ENCODE data around the gene PTPRJ. TPM values are rescaled to one million over a fixed set of nuclear protein-coding genes. Genes with fewer than 3 reads are reported as not detected.

Gene PTPRJ
- total and polyA plus RNA-seq, 2 of the 13 experiments (the other 11 are each of a cell fraction or from before 2014, with no cell fraction given) = 1.0 to 1.2 TPM

DNA sequence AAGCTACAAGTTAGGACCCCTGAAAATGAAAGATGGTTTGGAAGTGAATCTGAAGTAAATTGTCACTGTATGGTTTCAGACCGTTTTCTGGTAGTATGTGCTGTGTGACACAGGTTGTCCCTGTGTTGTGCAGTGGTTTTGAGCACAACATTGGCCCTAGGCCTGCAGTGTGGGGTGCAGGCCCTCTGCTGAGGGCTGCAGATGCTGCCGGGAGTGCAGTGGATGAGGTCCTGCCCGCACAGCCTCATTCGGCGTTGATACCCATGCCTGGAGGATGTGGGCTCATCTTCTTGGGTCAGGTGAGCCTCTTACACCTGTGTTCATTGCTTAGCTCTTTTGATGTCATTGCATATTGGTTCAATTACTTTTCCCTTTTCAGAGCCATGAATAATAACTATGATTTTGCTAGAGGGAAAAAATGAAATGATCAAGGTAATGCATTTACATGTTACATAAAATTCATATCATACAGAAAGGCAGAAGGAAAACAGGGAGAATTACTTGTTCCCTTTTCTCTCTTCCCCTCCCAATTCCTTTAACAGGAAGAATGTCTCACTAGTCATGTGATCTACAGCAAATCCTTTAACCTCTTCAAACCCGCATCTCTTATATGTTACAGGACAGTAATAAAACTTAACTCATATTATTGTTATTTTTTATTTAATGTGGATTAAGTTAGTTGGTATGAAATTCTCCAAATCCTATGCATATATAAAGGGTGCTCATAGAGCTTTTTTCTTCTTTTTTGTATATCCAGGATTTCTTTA, 48.7 kb downstream of the PTPRJ start (continued):
- TF ChIP-seq, protein P1, sequence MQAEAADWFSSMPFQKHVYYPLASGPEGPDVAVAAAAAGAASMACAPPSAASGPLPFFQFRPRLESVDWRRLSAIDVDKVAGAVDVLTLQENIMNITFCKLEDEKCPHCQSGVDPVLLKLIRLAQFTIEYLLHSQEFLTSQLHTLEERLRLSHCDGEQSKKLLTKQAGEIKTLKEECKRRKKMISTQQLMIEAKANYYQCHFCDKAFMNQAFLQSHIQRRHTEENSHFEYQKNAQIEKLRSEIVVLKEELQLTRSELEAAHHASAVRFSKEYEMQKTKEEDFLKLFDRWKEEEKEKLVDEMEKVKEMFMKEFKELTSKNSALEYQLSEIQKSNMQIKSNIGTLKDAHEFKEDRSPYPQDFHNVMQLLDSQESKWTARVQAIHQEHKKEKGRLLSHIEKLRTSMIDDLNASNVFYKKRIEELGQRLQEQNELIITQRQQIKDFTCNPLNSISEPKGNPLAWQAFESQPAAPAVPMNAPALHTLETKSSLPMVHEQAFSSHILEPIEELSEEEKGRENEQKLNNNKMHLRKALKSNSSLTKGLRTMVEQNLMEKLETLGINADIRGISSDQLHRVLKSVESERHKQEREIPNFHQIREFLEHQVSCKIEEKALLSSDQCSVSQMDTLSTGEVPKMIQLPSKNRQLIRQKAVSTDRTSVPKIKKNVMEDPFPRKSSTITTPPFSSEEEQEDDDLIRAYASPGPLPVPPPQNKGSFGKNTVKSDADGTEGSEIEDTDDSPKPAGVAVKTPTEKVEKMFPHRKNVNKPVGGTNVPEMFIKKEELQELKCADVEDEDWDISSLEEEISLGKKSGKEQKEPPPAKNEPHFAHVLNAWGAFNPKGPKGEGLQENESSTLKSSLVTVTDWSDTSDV (CRISPR knock-in tag; IDR thresholded peaks at IDR 0.05) = no peak
- no peak for TF ChIP-seq PAWR (CRISPR knock-in tag; IDR thresholded peaks at IDR 0.05; ENCODE audit: borderline replicate concordance)

DNA sequence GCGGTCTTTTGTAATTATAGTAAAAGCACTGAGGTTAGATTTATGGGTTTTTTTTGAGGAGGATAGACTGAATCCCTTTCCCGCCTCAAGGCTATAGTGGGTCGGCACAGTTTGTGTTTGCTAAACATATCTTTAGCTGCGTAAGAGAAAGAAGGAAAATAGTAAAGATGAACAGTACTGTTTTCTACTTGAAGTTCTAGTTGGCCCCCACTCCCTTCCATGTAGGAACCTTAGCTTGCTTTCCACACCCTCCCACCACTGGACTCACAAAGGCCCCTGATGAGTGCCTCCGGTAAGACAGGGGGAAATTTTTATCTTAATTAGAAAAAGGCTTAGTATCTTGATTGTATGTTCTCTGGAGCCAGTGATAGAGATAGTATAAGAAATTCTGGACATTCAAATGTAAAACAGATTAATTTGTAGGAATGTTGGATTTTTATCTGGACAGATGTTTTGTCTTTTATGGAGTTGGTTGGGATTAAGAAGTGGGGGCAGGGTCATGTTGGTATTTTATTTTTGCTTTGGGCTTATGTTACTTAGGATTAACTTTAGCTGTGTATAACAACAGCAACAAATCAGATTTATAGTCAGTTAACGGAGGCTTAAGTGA, 49.4 kb downstream of the PTPRJ start:
- FAIRE-seq (no peak), ATAC-seq (no peak), DNase-seq (ENCODE audit: low spot score) (no peak)
- H3K79me2 ChIP-seq (ENCODE audit: insufficient read depth, low read length) = no peaks in the 10 kb centered on the region
- no peak overlapping the region for H3K9ac ChIP-seq (ENCODE audit: insufficient read depth, low read depth, low read length)
- POLR2A ChIA-PET = no interaction called here
- H2AFZ ChIP-seq (ENCODE audit: low read length) = no peak overlapping the region
- no peaks in the 10 kb centered on the region for H3K27me3 ChIP-seq (ENCODE audit: control insufficient read depth in 1 of 2, insufficient read depth in 2 of 2, low read length in 2 of 2)
- intact Hi-C loops (cut with micrococcal nuclease; ENCODE audit: unreplicated experiment) = no loop called here
- in situ Hi-C loops (cut with HindIII; ENCODE audit: extremely low pct_ligation_motif_present, low pct_unique_long_range_greater_than_20kb) = no loop called here
- H4K20me1 ChIP-seq (ENCODE audit: insufficient read depth, low read length) = no peaks in the 10 kb centered on the region
- no peaks in the 10 kb centered on the region for H3K36me3 ChIP-seq (replicated peaks in 1 of 2; ENCODE audit: control insufficient read depth in 1 of 2, insufficient read depth in 2 of 2, low read length in 2 of 2)
- WGBS (ENCODE audit: low lambda C conversion rate) = 92% methylated on average over 6 of the region's 6 CpGs
- H3K27ac ChIP-seq (ENCODE audit: extremely low read length, insufficient read depth, low read length) = no peak overlapping the region
- no peaks in the 10 kb centered on the region for H3K4me1 ChIP-seq (ENCODE audit: insufficient read depth, low read length)
- no peak overlapping the region for H3K4me3 ChIP-seq (replicated peaks in 1 of 3; ENCODE audit: insufficient read depth in 1 of 3, low read depth in 2 of 3, low read length in 3 of 3)
- H3K9me3 ChIP-seq (ENCODE audit: low read length) = no peaks in the 10 kb centered on the region
- CTCF ChIA-PET (ENCODE audit: low intra/inter-chr PET ratio, low total read pairs) = no interaction called here
- no TSS peak for BruUV-seq (replicated peaks)
- no peak overlapping the region for H3K4me2 ChIP-seq (ENCODE audit: low read depth, low read length)
- TF ChIP-seq, protein P2, sequence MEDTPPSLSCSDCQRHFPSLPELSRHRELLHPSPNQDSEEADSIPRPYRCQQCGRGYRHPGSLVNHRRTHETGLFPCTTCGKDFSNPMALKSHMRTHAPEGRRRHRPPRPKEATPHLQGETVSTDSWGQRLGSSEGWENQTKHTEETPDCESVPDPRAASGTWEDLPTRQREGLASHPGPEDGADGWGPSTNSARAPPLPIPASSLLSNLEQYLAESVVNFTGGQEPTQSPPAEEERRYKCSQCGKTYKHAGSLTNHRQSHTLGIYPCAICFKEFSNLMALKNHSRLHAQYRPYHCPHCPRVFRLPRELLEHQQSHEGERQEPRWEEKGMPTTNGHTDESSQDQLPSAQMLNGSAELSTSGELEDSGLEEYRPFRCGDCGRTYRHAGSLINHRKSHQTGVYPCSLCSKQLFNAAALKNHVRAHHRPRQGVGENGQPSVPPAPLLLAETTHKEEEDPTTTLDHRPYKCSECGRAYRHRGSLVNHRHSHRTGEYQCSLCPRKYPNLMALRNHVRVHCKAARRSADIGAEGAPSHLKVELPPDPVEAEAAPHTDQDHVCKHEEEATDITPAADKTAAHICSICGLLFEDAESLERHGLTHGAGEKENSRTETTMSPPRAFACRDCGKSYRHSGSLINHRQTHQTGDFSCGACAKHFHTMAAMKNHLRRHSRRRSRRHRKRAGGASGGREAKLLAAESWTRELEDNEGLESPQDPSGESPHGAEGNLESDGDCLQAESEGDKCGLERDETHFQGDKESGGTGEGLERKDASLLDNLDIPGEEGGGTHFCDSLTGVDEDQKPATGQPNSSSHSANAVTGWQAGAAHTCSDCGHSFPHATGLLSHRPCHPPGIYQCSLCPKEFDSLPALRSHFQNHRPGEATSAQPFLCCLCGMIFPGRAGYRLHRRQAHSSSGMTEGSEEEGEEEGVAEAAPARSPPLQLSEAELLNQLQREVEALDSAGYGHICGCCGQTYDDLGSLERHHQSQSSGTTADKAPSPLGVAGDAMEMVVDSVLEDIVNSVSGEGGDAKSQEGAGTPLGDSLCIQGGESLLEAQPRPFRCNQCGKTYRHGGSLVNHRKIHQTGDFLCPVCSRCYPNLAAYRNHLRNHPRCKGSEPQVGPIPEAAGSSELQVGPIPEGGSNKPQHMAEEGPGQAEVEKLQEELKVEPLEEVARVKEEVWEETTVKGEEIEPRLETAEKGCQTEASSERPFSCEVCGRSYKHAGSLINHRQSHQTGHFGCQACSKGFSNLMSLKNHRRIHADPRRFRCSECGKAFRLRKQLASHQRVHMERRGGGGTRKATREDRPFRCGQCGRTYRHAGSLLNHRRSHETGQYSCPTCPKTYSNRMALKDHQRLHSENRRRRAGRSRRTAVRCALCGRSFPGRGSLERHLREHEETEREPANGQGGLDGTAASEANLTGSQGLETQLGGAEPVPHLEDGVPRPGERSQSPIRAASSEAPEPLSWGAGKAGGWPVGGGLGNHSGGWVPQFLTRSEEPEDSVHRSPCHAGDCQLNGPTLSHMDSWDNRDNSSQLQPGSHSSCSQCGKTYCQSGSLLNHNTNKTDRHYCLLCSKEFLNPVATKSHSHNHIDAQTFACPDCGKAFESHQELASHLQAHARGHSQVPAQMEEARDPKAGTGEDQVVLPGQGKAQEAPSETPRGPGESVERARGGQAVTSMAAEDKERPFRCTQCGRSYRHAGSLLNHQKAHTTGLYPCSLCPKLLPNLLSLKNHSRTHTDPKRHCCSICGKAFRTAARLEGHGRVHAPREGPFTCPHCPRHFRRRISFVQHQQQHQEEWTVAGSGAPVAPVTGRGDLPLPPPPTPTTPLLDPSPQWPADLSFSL (CRISPR knock-in tag; IDR thresholded peaks at IDR 0.05) = no peak
- no peak for TF ChIP-seq BRD4 (CRISPR knock-in tag; IDR thresholded peaks at IDR 0.05)
- TF ChIP-seq, protein P3, sequence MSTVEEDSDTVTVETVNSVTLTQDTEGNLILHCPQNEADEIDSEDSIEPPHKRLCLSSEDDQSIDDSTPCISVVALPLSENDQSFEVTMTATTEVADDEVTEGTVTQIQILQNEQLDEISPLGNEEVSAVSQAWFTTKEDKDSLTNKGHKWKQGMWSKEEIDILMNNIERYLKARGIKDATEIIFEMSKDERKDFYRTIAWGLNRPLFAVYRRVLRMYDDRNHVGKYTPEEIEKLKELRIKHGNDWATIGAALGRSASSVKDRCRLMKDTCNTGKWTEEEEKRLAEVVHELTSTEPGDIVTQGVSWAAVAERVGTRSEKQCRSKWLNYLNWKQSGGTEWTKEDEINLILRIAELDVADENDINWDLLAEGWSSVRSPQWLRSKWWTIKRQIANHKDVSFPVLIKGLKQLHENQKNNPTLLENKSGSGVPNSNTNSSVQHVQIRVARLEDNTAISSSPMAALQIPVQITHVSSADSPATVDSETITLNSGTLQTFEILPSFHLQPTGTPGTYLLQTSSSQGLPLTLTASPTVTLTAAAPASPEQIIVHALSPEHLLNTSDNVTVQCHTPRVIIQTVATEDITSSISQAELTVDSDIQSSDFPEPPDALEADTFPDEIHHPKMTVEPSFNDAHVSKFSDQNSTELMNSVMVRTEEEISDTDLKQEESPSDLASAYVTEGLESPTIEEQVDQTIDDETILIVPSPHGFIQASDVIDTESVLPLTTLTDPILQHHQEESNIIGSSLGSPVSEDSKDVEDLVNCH (CRISPR knock-in tag; IDR thresholded peaks at IDR 0.05) = no peak
- no peak for TF ChIP-seq ATF7 (IDR thresholded peaks at IDR 0.05)
- no peak for TF ChIP-seq ATF7 (CRISPR knock-in tag; IDR thresholded peaks at IDR 0.05)
- no peak for TF ChIP-seq ZKSCAN1 (IDR thresholded peaks at IDR 0.05; ENCODE audit: low read length)
